MCF 10A (cell line): ENCODE data around the gene BNIP3. TPM values are rescaled to one million over a fixed set of nuclear protein-coding genes. Genes with fewer than 3 reads are reported as not detected.

Source experiments
- total RNA-seq: library from RNA; stranded (reverse); gene quantifications from 2 replicates; pipeline ENCODE4 v1.2.3, GENCODE V29; 2022

The BNIP3 gene
- total RNA-seq, 1 experiment from 2014 or later = 47.0 TPM

Other genes starting within 250 kb of the BNIP3 start
- 34.9 and 35.5 TPM in 2 replicates for gene PPP2R2D, start 80.9 kb downstream of the BNIP3 start, total RNA-seq
- not detected in 2 replicates for gene JAKMIP3, start 84.0 kb upstream of the BNIP3 start, total RNA-seq
- 0.21 TPM in 1 of 2 replicates, not detected in the other for gene DPYSL4, start 205.0 kb upstream of the BNIP3 start, total RNA-seq